ENCODE results near the gene VCP.

The VCP gene

GRCh38 chr9:35035851-35036701 lies 36.3 kb downstream of the VCP start:
- DNase-seq (ENCODE audit: low read depth) = no peak
- H3K4me3 ChIP-seq (ENCODE audit: low read depth, low read length) = no peak overlapping the region

GRCh38 chr9:35033101-35033500 lies 39.3 kb downstream of the VCP start:
- TF ChIP-seq CTCF (IDR thresholded peaks at IDR 0.05; ENCODE audit: insufficient read depth, low read depth, low read length, missing control alignments) = no peak
- DNase-seq (ENCODE audit: low read depth) = no peak
- no peak overlapping the region for H3K4me3 ChIP-seq (ENCODE audit: low read depth, low read length)

More at GRCh38 chr9:35035851-35036701, 36.3 kb downstream of the VCP start:
- TF ChIP-seq CTCF (IDR thresholded peaks at IDR 0.05; ENCODE audit: insufficient read depth, low read depth, low read length, missing control alignments) = no peak

GRCh38 chr9:35029852-35030251 lies 42.6 kb downstream of the VCP start:
- DNase-seq (ENCODE audit: low read depth) = no peak
- no peak overlapping the region for H3K4me3 ChIP-seq (ENCODE audit: low read depth, low read length)
- no peak for TF ChIP-seq CTCF (IDR thresholded peaks at IDR 0.05; ENCODE audit: insufficient read depth, low read depth, low read length, missing control alignments)

GRCh38 chr9:35029241-35029640 lies 43.2 kb downstream of the VCP start:
- no peak overlapping the region for H3K4me3 ChIP-seq (ENCODE audit: low read depth, low read length)
- no peak for DNase-seq (ENCODE audit: low read depth)
- TF ChIP-seq CTCF (IDR thresholded peaks at IDR 0.05; ENCODE audit: insufficient read depth, low read depth, low read length, missing control alignments) = no peak

- DNase-seq (ENCODE audit: low read depth) = no peak
- H3K4me3 ChIP-seq (ENCODE audit: low read depth, low read length) = no peak overlapping the region
- TF ChIP-seq CTCF (IDR thresholded peaks at IDR 0.05; ENCODE audit: insufficient read depth, low read depth, low read length, missing control alignments) = no peak
These were observed 44.1 kb downstream of the VCP start for GRCh38 chr9:35028341-35028740.

- no peak for DNase-seq (ENCODE audit: low read depth)
- no peak overlapping the region for H3K4me3 ChIP-seq (ENCODE audit: low read depth, low read length)
- TF ChIP-seq CTCF (IDR thresholded peaks at IDR 0.05; ENCODE audit: insufficient read depth, low read depth, low read length, missing control alignments) = no peak
These were observed 44.6 kb downstream of the VCP start for GRCh38 chr9:35027860-35028259.

- no peak for DNase-seq (ENCODE audit: low read depth)
- no peak overlapping the region for H3K4me3 ChIP-seq (ENCODE audit: low read depth, low read length)
- no peak for TF ChIP-seq CTCF (IDR thresholded peaks at IDR 0.05; ENCODE audit: insufficient read depth, low read depth, low read length, missing control alignments)
These were observed 45.1 kb downstream of the VCP start for GRCh38 chr9:35027374-35027773.
